Left cardiac atrium (tissue), 4 donors: ENCODE results near the gene CHD6. TPM values are rescaled to one million over a fixed set of nuclear protein-coding genes. Genes with fewer than 3 reads are reported as not detected.

Experiments used
- ATAC-seq, 2 donors: fragments of 200-7000 bp; cut with Tn5 transposase; one replicate each; pipeline ENCODE4 v1.9.1; 2020; ENCODE audit warnings: mild to moderate bottlenecking in 2 of 2, moderate library complexity in 2 of 2
- DNase-seq: peaks from one replicate; pipeline ENCODE4 v3.0.0-alpha.2; 2020
- intact Hi-C, 2 donors: fragments of 100-400 bp; cut with DNase I; formaldehyde crosslinking; loops; one replicate each; pipeline versions ENCODE4 v1.14.1 to v1.15.1; 2022 to 2023
- total RNA-seq, 2 donors: library from RNA; stranded (reverse); fragmentation: NEBNext Ultra II Directional; extraction: Animal tissue kit (Norgen Biotek cat#: 25700); gene quantifications; one replicate each; pipeline ENCODE4 v1.2.1, GENCODE V29; 2021
- donor health status: DM: no; HTN: yes; CAD: no.
- donor health status: DM: no; HTN: yes; CAD: no; lungs with severe emphysema.
- donor health status: DM: yes; HTN: yes; CAD: no.
- donor health status: Dilated cardiomyopathy.

Gene CHD6
- total RNA-seq, 2 donors from 2014 or later, result 35.6 to 36.5 TPM

DNA sequence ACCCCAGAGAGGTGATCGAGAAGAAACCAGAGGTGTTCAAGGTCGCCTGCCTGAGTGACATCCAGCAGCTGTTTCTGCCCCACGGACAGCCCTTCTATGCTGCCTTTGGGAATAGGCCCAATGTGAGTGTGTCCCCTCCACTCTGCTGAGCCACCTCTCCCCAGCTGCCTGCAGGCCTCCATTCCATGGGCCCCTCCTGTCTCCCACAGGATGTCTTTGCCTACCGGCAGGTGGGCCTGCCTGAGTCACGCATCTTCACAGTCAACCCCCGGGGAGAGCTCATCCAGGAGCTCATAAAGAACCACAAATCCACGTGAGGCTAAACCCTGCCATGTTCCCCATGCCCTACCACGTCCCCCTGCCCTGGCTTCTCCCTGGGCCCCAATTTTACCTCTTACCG, 259.9 kb downstream of the CHD6 start:
- no peak for DNase-seq
- intact Hi-C loops, result no loop called here
- no peak for ATAC-seq

- intact Hi-C loops, result no loop called here
Measured at GRCh38 chr20:41357424-41358163, 260.6 kb downstream of the CHD6 start.

GRCh38 chr20:41356951-41357350, 261.2 kb downstream of the CHD6 start:
- DNase-seq (no peak), ATAC-seq (no peak)
- intact Hi-C loops, result no loop called here

More at GRCh38 chr20:41357424-41358163, 260.6 kb downstream of the CHD6 start:
- DNase-seq (no peak), ATAC-seq (no peak)

DNA sequence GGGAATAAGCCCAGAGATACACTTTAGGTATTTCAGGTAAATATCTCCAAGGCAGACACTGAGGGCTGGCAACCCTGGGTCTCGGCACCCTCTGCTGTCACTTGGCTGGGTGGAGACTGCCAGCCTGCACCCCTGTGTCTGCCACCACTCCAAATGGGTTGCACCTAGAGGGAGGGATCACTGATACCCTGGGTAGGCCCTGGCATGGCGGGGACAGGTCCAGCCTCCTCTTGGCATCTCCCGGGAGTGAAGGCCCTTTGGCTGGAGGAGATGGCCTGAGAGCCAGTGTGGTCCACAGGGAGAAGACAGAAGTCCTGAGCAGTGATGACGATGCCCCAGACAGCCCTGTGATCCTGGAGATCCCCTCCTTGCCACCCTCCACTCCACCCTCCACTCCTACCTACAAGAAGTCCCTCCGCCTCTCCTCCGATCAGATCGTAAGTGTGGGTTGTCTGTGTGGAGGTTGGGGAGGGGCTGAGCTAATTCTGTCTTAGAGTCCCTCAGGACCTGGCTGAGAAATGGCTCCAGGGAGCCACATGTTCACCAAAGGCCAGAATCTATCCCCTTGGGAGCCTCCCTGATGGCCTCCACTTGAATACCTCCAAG, 262.5 kb downstream of the CHD6 start:
- DNase-seq, result no peak
- no peak for ATAC-seq
- intact Hi-C loops, result no loop called here

GRCh38 chr20:41355192-41355591, 263.0 kb downstream of the CHD6 start:
- no peak for ATAC-seq
- intact Hi-C loops, result no loop called here
- DNase-seq, result no peak

GRCh38 chr20:41353530-41353929, 264.6 kb downstream of the CHD6 start:
- intact Hi-C loops, result loop anchor here in 1 of 2 donors (5.0 kb wide), 1 partner anchor 54 kb away; no protein-coding TSS in a partner anchor
- ATAC-seq (no peak), DNase-seq (no peak)

GRCh38 chr20:41352666-41353065, 265.5 kb downstream of the CHD6 start:
- DNase-seq, result no peak
- ATAC-seq, result no peak
- intact Hi-C loops, result loop anchor here in 1 of 2 donors (5.0 kb wide), 1 partner anchor 55 kb away; no protein-coding TSS in a partner anchor

DNA sequence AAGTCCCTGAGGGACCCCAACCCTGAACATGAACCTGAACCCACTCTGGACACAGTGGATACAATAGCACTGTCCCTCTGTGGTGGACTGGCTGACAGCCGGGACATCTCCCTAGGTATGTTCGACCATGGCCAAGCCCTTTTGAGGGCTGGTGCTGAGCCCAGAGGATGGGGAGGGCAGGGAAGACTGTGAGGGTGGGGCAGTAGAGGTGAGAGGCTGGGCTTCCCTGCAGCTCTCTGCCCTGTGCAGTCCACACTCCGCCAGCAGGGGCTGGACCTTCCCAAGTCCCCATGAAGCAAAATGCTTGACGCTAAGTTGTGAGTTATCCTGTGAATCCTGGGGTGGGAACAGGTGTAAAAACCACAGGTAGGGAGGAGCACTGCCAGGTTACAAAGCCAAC, 266.1 kb downstream of the CHD6 start:
- intact Hi-C loops, result loop anchor here in 1 of 2 donors (5.0 kb wide), 1 partner anchor 55 kb away; no protein-coding TSS in a partner anchor
- no peak for DNase-seq
- no peak for ATAC-seq
